Loucy (cell line): ENCODE measurements around the gene LTC4S.

Experiments
- H2AFZ ChIP-seq: fragments of 200-600 bp; sonication (generic); 2 replicates; pipeline ENCODE4 v1.6.0; 2016; ENCODE audit warnings: antibody characterized with exemption, mild to moderate bottlenecking, low read length, moderate library complexity
- H3F3A ChIP-seq: fragments of 200-600 bp; 2 replicates; pipeline ENCODE4 v1.6.0; 2016; ENCODE audit warnings: antibody characterized with exemption, low read depth, mild to moderate bottlenecking
- H3K27me3 ChIP-seq: fragments of 200-600 bp; sonication (generic); 2 replicates; pipeline ENCODE4 v1.6.1; 2014; ENCODE audit warnings: low read length, mild to moderate bottlenecking; ENCODE audit not compliant: insufficient read depth, poor library complexity, severe bottlenecking
- H3K36me3 ChIP-seq: fragments of 200-600 bp; sonication (generic); 2 replicates; pipeline ENCODE4 v1.6.1; 2016; ENCODE audit warnings: low read length; ENCODE audit not compliant: insufficient read depth
- H3K4me1 ChIP-seq: fragments of 200-600 bp; sonication (generic); 2 replicates; pipeline ENCODE4 v1.5.1; 2014; ENCODE audit warnings: low read length, mild to moderate bottlenecking; ENCODE audit not compliant: insufficient read depth, poor library complexity, severe bottlenecking
- H3K4me2 ChIP-seq: fragments of 200-600 bp; sonication (generic); 2 replicates; pipeline ENCODE4 v1.6.0; 2014; ENCODE audit warnings: antibody characterized with exemption, low read length, low read depth, mild to moderate bottlenecking; ENCODE audit not compliant: poor library complexity, severe bottlenecking
- H3K4me3 ChIP-seq: fragments of 200-600 bp; sonication (generic); 2 replicates; pipeline ENCODE4 v1.5.1; 2014; ENCODE audit warnings: low read length, mild to moderate bottlenecking, mixed read lengths; ENCODE audit not compliant: poor library complexity, severe bottlenecking
- H3K79me2 ChIP-seq: fragments of 200-600 bp; sonication (generic); 2 replicates; pipeline ENCODE4 v1.6.1; 2014; ENCODE audit warnings: low read length; ENCODE audit not compliant: insufficient read depth
- H3K9ac ChIP-seq: fragments of 200-600 bp; sonication (generic); 2 replicates; pipeline ENCODE4 v1.6.0; 2014; ENCODE audit warnings: mild to moderate bottlenecking, low read depth, low read length, moderate library complexity; ENCODE audit not compliant: poor library complexity, severe bottlenecking
- H3K9me2 ChIP-seq: fragments of 200-600 bp; sonication (generic); replicated peaks from 2 replicates; pipeline ENCODE4 v1.6.1; 2016; ENCODE audit warnings: low read depth, low read length, mixed read lengths
- H3K9me3 ChIP-seq: fragments of 200-600 bp; sonication (generic); 2 replicates; pipeline ENCODE4 v1.6.1; 2014; ENCODE audit warnings: mild to moderate bottlenecking, antibody characterized with exemption, low read length, low read depth; ENCODE audit not compliant: insufficient read depth
- H4K20me1 ChIP-seq: fragments of 200-600 bp; sonication (generic); 2 replicates; pipeline ENCODE4 v1.6.0; 2014; ENCODE audit warnings: antibody characterized with exemption, low read length, mild to moderate bottlenecking; ENCODE audit not compliant: insufficient read depth, poor library complexity, severe bottlenecking
- EZH2phosphoT487 ChIP-seq: fragments of 200-600 bp; IDR thresholded peaks from 2 replicates; pipeline ENCODE4 v1.6.1; 2018; ENCODE audit warnings: antibody characterized with exemption, mild to moderate bottlenecking, moderate library complexity, borderline replicate concordance
- TF ChIP-seq, protein P1 (sequence below): fragments of 200-600 bp; sonication (generic); conservative IDR thresholded peaks from 2 replicates; pipeline ENCODE4 v1.5.1; 2014; ENCODE audit warnings: mild to moderate bottlenecking, antibody characterized with exemption, low read length

LTC4S gene

DNA sequence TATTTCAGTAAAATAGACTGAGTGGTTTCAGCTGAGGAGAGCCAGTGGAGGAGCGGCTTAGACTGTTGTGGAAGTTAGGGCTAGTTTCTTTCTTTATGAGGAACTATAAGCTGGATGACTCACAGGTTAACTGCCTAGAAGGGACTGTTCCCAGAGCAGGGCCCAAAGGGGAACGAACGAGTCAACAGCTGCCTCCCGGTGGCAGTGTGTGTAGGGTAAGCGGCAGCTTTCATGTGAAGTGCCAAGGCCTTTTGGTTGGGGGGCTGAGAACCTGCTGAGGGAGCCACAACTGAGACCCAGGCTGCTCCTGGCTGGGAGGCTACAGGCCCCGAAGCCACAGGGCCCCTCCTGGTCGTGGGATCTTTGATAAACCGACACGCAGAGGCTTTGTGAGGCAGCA, 33.9 kb downstream of the LTC4S start:
- no peak overlapping the region for H3K4me2 ChIP-seq
- no peaks in the 10 kb centered on the region for H4K20me1 ChIP-seq
- no peaks in the 10 kb centered on the region for H3K27me3 ChIP-seq
- no peak overlapping the region for H2AFZ ChIP-seq
- H3K4me3 ChIP-seq, result no peak overlapping the region
- H3K4me1 ChIP-seq, result no peaks in the 10 kb centered on the region
- H3K36me3 ChIP-seq, result no peaks in the 10 kb centered on the region
- H3K79me2 ChIP-seq, result peaks cover 3% of the 10 kb centered on the region; the same call in 1 of the 2 replicates
- H3F3A ChIP-seq, result no peaks in the 10 kb centered on the region
- H3K9me2 ChIP-seq, result no peaks in the 10 kb centered on the region
- H3K9me3 ChIP-seq, result no peaks in the 10 kb centered on the region
- no peak overlapping the region for H3K9ac ChIP-seq
- TF ChIP-seq EZH2phosphoT487, result no peak
- TF ChIP-seq, protein P1, sequence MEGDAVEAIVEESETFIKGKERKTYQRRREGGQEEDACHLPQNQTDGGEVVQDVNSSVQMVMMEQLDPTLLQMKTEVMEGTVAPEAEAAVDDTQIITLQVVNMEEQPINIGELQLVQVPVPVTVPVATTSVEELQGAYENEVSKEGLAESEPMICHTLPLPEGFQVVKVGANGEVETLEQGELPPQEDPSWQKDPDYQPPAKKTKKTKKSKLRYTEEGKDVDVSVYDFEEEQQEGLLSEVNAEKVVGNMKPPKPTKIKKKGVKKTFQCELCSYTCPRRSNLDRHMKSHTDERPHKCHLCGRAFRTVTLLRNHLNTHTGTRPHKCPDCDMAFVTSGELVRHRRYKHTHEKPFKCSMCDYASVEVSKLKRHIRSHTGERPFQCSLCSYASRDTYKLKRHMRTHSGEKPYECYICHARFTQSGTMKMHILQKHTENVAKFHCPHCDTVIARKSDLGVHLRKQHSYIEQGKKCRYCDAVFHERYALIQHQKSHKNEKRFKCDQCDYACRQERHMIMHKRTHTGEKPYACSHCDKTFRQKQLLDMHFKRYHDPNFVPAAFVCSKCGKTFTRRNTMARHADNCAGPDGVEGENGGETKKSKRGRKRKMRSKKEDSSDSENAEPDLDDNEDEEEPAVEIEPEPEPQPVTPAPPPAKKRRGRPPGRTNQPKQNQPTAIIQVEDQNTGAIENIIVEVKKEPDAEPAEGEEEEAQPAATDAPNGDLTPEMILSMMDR, result no peak

DNA sequence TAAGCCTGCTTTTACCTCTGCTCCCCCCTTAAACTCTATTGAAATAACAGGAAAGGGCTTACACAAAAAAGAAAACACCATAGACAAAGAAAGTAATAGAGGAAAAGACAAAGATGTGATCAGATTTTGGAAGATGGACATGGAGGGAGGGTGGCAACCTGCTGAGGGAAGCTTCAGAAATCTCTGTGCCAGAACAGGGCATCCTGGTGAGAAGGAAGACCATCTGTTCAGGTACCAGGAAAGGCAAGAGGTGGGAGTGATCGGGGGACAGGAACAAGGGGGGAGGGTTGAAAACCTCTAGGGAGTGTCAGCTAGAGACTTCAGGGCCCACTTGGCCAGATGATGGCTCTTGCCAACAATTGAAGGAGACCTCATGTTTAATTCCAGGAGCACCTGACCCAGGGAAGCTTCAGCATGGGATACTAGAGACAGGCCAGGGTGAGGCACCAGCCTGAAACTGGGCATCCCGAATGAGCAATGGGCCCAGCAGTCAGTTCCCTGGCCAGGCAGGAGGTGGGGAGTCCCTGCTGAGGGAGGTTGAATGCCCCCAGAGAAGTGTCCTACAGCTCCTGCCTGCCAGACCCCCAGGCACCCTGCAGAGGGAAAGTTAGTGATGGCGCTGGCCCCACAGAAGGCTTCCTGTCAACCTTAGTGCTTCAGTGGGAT, 35.1 kb downstream of the LTC4S start:
- Histone ChIP-seq H3K9me3 (no peaks in the 10 kb centered on the region), H3K27me3 (no peaks in the 10 kb centered on the region), H3K79me2 (no peaks in the 10 kb centered on the region), H3K4me1 (no peaks in the 10 kb centered on the region), H3K4me2 (no peak overlapping the region), H3K36me3 (peaks cover 7% of the 10 kb centered on the region; the same call in 1 of the 2 replicates), H3K9me2 (no peaks in the 10 kb centered on the region), H3K4me3 (no peak overlapping the region), H3K9ac (no peak overlapping the region), H3F3A (no peaks in the 10 kb centered on the region), H2AFZ (no peak overlapping the region), H4K20me1 (no peaks in the 10 kb centered on the region)
- no peak for TF ChIP-seq EZH2phosphoT487
- TF ChIP-seq, protein P1, result no peak

DNA sequence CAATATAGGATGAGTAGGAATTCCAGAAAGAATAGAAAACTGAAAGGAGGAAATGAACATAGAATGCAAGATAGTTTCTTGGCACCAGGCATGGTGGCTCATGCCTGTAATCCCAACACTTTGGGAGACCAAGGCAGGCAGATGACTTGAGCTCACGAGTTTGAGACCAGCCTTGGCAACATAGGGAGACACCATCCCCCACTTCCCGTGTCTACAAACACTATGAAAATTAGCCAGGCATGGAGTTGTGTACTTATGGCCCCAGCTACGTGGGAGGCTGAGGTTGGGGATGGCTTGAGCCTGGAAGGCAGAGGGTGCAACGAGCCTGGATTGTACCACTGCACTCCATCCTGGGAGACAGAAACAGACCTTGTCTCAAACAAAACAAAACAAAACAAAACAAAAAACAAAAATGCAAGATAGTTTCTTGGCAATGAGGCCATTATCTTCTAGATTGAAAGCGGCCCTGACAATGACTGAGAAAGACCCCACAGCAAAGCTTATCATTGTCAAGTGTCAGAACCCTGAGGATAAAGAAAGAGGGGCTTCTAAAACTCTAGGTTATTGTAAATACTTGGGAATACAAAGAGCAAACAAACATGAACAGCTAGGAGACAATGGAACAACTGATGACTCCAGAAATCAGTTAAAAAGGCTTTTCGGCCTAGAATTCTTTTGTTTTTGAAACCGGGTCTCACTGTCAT, 36.1 kb downstream of the LTC4S start:
- Histone ChIP-seq H2AFZ (no peak overlapping the region), H3K9me3 (no peaks in the 10 kb centered on the region)

More for the DNA sequence above, 36.1 kb downstream of the LTC4S start:
- H4K20me1 ChIP-seq, result no peaks in the 10 kb centered on the region
- no peak overlapping the region for H3K4me2 ChIP-seq
- no peak overlapping the region for H3K4me3 ChIP-seq
- H3K4me1 ChIP-seq, result no peaks in the 10 kb centered on the region
- H3K27me3 ChIP-seq, result no peaks in the 10 kb centered on the region
- no peak overlapping the region for H3K9ac ChIP-seq
- H3K79me2 ChIP-seq, result no peaks in the 10 kb centered on the region
- TF ChIP-seq EZH2phosphoT487, result no peak
- TF ChIP-seq, protein P1, result no peak
- H3K9me2 ChIP-seq, result no peaks in the 10 kb centered on the region
- no peaks in the 10 kb centered on the region for H3F3A ChIP-seq
- peaks cover 9% of the 10 kb centered on the region; the same call in 1 of the 2 replicates for H3K36me3 ChIP-seq
